PC-9 (cell line): ENCODE data around the gene FAM32A. TPM values are rescaled to one million over a fixed set of nuclear protein-coding genes. Genes with fewer than 3 reads are reported as not detected.

Experiments
- BruUV-seq: library from RNA; stranded (reverse); fragments of 400-500 nt; replicated peaks from 2 replicates; lab custom pipeline; 2021; lab: Mats Ljungman, UMichigan
- CTCF ChIA-PET: fragments of 300-600 bp; sonication (Branson Sonifier 250); formaldehyde crosslinking; loops from one replicate; lab custom pipeline; 2022; ENCODE audit warnings: antibody characterized with exemption; lab: Charles Lee
- POLR2A ChIA-PET: fragments of 300-600 bp; sonication (Branson Sonifier 250); formaldehyde crosslinking; loops from one replicate; lab custom pipeline; 2022; ENCODE audit warnings: antibody characterized with exemption; ENCODE audit not compliant: unreplicated experiment; lab: Charles Lee
- DNase-seq, 2 experiments: peaks; one replicate each; pipeline versions ENCODE4 v3.0.0 to v3.0.0-alpha.2; 2015 to 2022; ENCODE audit warnings: mixed read lengths in 1 of 2
- H2AFZ ChIP-seq: fragments of 200-600 bp; sonication (generic); 2 replicates; pipeline ENCODE4 v1.8.1; 2017; ENCODE audit warnings: antibody characterized with exemption
- H3F3A ChIP-seq: fragments of 200-600 bp; sonication (generic); 2 replicates; pipeline ENCODE4 v1.8.1; 2017; ENCODE audit warnings: antibody characterized with exemption, mild to moderate bottlenecking, low read depth; ENCODE audit not compliant: insufficient read depth
- H3K27ac ChIP-seq: fragments of 200-600 bp; sonication (generic); 2 replicates; pipeline ENCODE4 v1.6.1; 2016; ENCODE audit warnings: mixed run types
- H3K27me3 ChIP-seq: fragments of 200-600 bp; sonication (generic); 2 replicates; pipeline ENCODE4 v1.6.1; 2016; ENCODE audit warnings: low read depth, mixed run types; ENCODE audit not compliant: insufficient read depth
- H3K36me3 ChIP-seq: fragments of 200-600 bp; sonication (generic); 2 replicates; pipeline ENCODE4 v1.6.1; 2016; ENCODE audit warnings: low read depth, mixed run types
- H3K4me1 ChIP-seq: fragments of 200-600 bp; sonication (generic); replicated peaks from 2 replicates; pipeline ENCODE4 v1.6.1; 2016; ENCODE audit warnings: mixed run types; ENCODE audit not compliant: insufficient read depth
- H3K4me2 ChIP-seq: fragments of 200-600 bp; sonication (generic); 2 replicates; pipeline ENCODE4 v1.6.1; 2017; ENCODE audit warnings: mixed run types
- H3K4me3 ChIP-seq: fragments of 200-600 bp; sonication (generic); 2 replicates; pipeline ENCODE4 v1.6.1; 2016; ENCODE audit warnings: mixed run types
- H3K79me2 ChIP-seq: fragments of 200-600 bp; sonication (generic); 2 replicates; pipeline ENCODE4 v1.6.1; 2017; ENCODE audit warnings: low read depth, mixed run types
- H3K9me2 ChIP-seq: fragments of 200-600 bp; sonication (generic); 2 replicates; pipeline ENCODE4 v1.8.1; 2017; ENCODE audit warnings: mild to moderate bottlenecking; ENCODE audit not compliant: insufficient read depth
- H3K9me3 ChIP-seq: fragments of 200-600 bp; sonication (generic); 2 replicates; pipeline ENCODE4 v1.8.1; 2016; ENCODE audit warnings: low read depth; ENCODE audit not compliant: insufficient read depth
- H4K20me1 ChIP-seq: fragments of 200-600 bp; sonication (generic); 2 replicates; pipeline ENCODE4 v1.8.1; 2017; ENCODE audit not compliant: insufficient read depth
- EZH2 ChIP-seq: fragments of 200-600 bp; sonication (generic); IDR thresholded peaks from 2 replicates; pipeline ENCODE4 v1.8.0; 2017; ENCODE audit warnings: antibody characterized with exemption, low read depth
- intact Hi-C: fragments of 100-400 bp; cut with micrococcal nuclease; formaldehyde crosslinking; loops from one replicate; pipeline ENCODE4 v1.10.0; 2022; ENCODE audit not compliant: unreplicated experiment
- total RNA-seq: library from RNA; stranded (reverse); gene quantifications from 2 replicates; pipeline ENCODE4 v1.2.3, GENCODE V29; 2021
- TF ChIP-seq, protein P1 (sequence below): fragments of 200-600 bp; sonication (generic); conservative IDR thresholded peaks from 2 replicates; pipeline ENCODE4 v1.6.1; 2017; ENCODE audit warnings: mixed run types, antibody characterized with exemption, mild to moderate bottlenecking, moderate library complexity

The FAM32A gene
- total RNA-seq, 1 experiment from 2014 or later, result 66.5 TPM

DNA sequence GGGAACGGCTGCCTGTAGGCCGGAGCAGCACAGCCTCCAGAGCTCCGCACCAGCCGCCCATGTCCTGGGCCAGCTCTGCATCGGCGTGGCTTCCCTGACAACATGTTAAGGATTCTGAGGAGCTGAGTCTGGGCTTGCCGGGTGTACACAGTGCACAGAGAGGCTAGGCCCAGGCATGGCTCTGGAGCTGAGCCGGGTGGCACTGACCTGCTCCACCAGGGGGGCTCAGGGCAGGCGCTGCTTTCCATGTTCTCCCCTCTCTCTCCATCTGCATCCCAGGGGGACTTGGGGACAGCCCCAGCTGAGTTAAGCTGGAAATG is 44.1 kb downstream of the FAM32A start:
- H3K4me2 ChIP-seq, result no peak overlapping the region
- H3K36me3 ChIP-seq, result no peaks in the 10 kb centered on the region
- no peak for DNase-seq
- ChIA-PET POLR2A (no interaction called here), CTCF (no interaction called here)
- no peaks in the 10 kb centered on the region for H3K79me2 ChIP-seq
- H3K27ac ChIP-seq, result no peak overlapping the region
- BruUV-seq, result no TSS peak
- no peaks in the 10 kb centered on the region for H4K20me1 ChIP-seq
- H3F3A ChIP-seq, result no peaks in the 10 kb centered on the region
- intact Hi-C loops, result no loop called here
- no peak overlapping the region for H3K4me3 ChIP-seq
- no peaks in the 10 kb centered on the region for H3K27me3 ChIP-seq
- TF ChIP-seq EZH2, result no peak
- TF ChIP-seq, protein P1, sequence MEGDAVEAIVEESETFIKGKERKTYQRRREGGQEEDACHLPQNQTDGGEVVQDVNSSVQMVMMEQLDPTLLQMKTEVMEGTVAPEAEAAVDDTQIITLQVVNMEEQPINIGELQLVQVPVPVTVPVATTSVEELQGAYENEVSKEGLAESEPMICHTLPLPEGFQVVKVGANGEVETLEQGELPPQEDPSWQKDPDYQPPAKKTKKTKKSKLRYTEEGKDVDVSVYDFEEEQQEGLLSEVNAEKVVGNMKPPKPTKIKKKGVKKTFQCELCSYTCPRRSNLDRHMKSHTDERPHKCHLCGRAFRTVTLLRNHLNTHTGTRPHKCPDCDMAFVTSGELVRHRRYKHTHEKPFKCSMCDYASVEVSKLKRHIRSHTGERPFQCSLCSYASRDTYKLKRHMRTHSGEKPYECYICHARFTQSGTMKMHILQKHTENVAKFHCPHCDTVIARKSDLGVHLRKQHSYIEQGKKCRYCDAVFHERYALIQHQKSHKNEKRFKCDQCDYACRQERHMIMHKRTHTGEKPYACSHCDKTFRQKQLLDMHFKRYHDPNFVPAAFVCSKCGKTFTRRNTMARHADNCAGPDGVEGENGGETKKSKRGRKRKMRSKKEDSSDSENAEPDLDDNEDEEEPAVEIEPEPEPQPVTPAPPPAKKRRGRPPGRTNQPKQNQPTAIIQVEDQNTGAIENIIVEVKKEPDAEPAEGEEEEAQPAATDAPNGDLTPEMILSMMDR, result no peak
- no peaks in the 10 kb centered on the region for H3K9me3 ChIP-seq
- no peak overlapping the region for H2AFZ ChIP-seq
- no peaks in the 10 kb centered on the region for H3K4me1 ChIP-seq
- no peaks in the 10 kb centered on the region for H3K9me2 ChIP-seq

DNA sequence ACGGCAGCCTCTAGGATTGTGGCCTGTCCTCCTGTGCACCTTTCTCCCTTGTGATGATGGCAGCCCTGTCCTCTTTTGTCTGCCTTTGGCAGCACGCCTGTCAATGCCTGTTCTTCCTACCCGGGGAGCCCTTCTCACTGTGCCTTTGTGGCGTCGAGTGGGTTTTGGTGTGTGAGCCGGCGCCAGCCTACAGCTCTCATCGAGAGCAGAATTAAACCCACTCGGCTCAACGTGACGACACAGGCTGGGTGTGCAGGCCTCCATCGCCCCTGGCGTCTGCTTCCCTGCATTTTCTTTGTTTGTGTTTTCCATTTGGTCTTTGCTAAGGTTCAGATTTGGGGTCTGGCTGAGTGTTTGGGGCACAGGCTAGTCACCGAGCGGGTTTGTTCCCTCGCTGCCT is 46.9 kb downstream of the FAM32A start:
- H3K27ac ChIP-seq, result no peak overlapping the region
- no peaks in the 10 kb centered on the region for H3K36me3 ChIP-seq
- no peaks in the 10 kb centered on the region for H3K9me3 ChIP-seq
- H3K4me2 ChIP-seq, result no peak overlapping the region
- no peaks in the 10 kb centered on the region for H3K4me1 ChIP-seq
- no peaks in the 10 kb centered on the region for H3F3A ChIP-seq
- no peaks in the 10 kb centered on the region for H3K9me2 ChIP-seq
- TF ChIP-seq, protein P1, result no peak
- no peak for TF ChIP-seq EZH2
- H4K20me1 ChIP-seq, result no peaks in the 10 kb centered on the region
- no peaks in the 10 kb centered on the region for H3K79me2 ChIP-seq
- BruUV-seq, result no TSS peak
- H2AFZ ChIP-seq, result no peak overlapping the region
- H3K27me3 ChIP-seq, result no peaks in the 10 kb centered on the region
- ChIA-PET POLR2A (interaction anchor here (0.7 kb wide), 1 partner anchor 169 kb away, joined by 4 read pairs; no protein-coding TSS in a partner anchor), CTCF (no interaction called here)
- no peak overlapping the region for H3K4me3 ChIP-seq
- intact Hi-C loops, result no loop called here
- no peak for DNase-seq

DNA sequence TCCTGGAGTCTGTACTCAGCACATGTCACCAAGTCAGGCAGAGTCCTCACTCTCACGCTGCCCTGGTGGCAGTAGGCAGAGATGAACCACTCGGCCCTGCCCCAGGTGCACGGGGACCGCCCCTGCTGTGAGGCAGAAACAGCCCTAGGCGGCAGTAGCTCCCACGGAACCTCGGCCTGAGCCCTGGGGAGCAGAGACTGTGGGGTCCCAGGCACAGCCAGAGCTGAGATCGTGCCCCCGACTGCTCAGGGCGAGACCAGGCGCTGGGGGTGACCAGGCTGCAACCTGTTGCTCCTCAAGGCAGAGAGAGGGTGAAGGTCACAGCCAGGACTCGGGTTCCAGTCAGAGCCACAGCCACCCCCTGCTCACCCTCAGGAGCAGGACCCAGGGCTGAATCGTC is 47.4 kb downstream of the FAM32A start:
- Histone ChIP-seq H4K20me1 (no peaks in the 10 kb centered on the region), H3K79me2 (no peaks in the 10 kb centered on the region), H2AFZ (no peak overlapping the region), H3K4me3 (no peak overlapping the region), H3K4me2 (no peak overlapping the region), H3K27me3 (no peaks in the 10 kb centered on the region), H3K9me2 (no peaks in the 10 kb centered on the region), H3K36me3 (no peaks in the 10 kb centered on the region), H3F3A (no peaks in the 10 kb centered on the region), H3K9me3 (no peaks in the 10 kb centered on the region), H3K4me1 (no peaks in the 10 kb centered on the region), H3K27ac (no peak overlapping the region)
- intact Hi-C loops, result no loop called here
- BruUV-seq, result no TSS peak
- CTCF ChIA-PET, result no interaction called here
- TF ChIP-seq, protein P1, result no peak
- TF ChIP-seq EZH2, result no peak
- POLR2A ChIA-PET, result interaction anchor here (0.7 kb wide), 1 partner anchor 169 kb away, joined by 4 read pairs; no protein-coding TSS in a partner anchor
- no peak for DNase-seq
